CD14-positive monocyte (primary cell): ENCODE results near the gene CDKN2B-AS1. TPM values are rescaled to one million over a fixed set of nuclear protein-coding genes. Genes with fewer than 3 reads are reported as not detected.
"Not testable (repeated sequence)": the region's sequence is repeated elsewhere in the genome, so short reads cannot be mapped to it uniquely, and the experiment has no call there.

Experiments used
- DNase-seq, 3 donors: peaks; one replicate each; pipeline ENCODE4 v3.0.0-alpha.2; 2011 to 2022
- H2AFZ ChIP-seq: 2 replicates; pipeline ENCODE4 v1.6.0; 2012; ENCODE audit warnings: mild to moderate bottlenecking, low read depth, low read length, inconsistent platforms; ENCODE audit not compliant: insufficient read depth, poor library complexity, severe bottlenecking
- H3K27ac ChIP-seq, 2 donors: 1 replicate in 1 of 2; 2 replicates in 1 of 2; pipeline ENCODE4 v1.5.1; 2012 to 2013; ENCODE audit warnings: low read length in 2 of 2, control low read depth in 1 of 2, inconsistent platforms in 1 of 2, low read depth in 1 of 2, mild to moderate bottlenecking in 1 of 2
- H3K27me3 ChIP-seq, 2 donors: one replicate each; pipeline versions ENCODE4 v1.6.0 to v1.6.1; 2011 to 2013; ENCODE audit warnings: low read length in 2 of 2; ENCODE audit not compliant: control insufficient read depth in 2 of 2, insufficient read depth in 2 of 2
- H3K36me3 ChIP-seq, 2 donors: replicated peaks in 1 of 2; 1 replicate in 1 of 2; 2 replicates in 1 of 2; pipeline versions ENCODE4 v1.5.1 to v1.6.1; 2012 to 2013; ENCODE audit warnings: low read length in 2 of 2, control low read depth in 1 of 2, inconsistent platforms in 1 of 2, mild to moderate bottlenecking in 1 of 2; ENCODE audit not compliant: insufficient read depth in 2 of 2, control insufficient read depth in 1 of 2
- H3K4me1 ChIP-seq, 2 donors: 1 replicate in 1 of 2; 2 replicates in 1 of 2; pipeline versions ENCODE4 v1.5.1 to v1.6.1; 2012 to 2013; ENCODE audit warnings: low read length in 2 of 2, control low read depth in 1 of 2, inconsistent platforms in 1 of 2, mild to moderate bottlenecking in 1 of 2, moderate library complexity in 1 of 2; ENCODE audit not compliant: insufficient read depth in 2 of 2, control insufficient read depth in 1 of 2
- H3K4me2 ChIP-seq: replicated peaks from 2 replicates; pipeline ENCODE3; 2012; ENCODE audit warnings: low read length, moderate library complexity, mild to moderate bottlenecking; ENCODE audit not compliant: poor library complexity, severe bottlenecking; ENCODE audit errors: extremely low read depth
- H3K4me3 ChIP-seq, 3 experiments: fragments of 200-600 bp in 1 of 3; sonication (generic) in 1 of 3; replicated peaks in 1 of 3; 1 replicate in 2 of 3; 2 replicates in 1 of 3; pipeline ENCODE4 v1.5.1; 2011 to 2013; ENCODE audit warnings: low read length in 3 of 3, mild to moderate bottlenecking in 3 of 3, control low read depth in 2 of 3, low read depth in 2 of 3, inconsistent platforms in 1 of 3, moderate library complexity in 1 of 3
- H3K79me2 ChIP-seq: 2 replicates; pipeline ENCODE4 v1.6.0; 2012; ENCODE audit warnings: mild to moderate bottlenecking, control low read depth, inconsistent platforms, low read length, moderate library complexity; ENCODE audit not compliant: insufficient read depth
- H3K9ac ChIP-seq: 2 replicates; pipeline ENCODE4 v1.6.0; 2017; ENCODE audit warnings: low read length, mild to moderate bottlenecking; ENCODE audit not compliant: insufficient read depth, poor library complexity, severe bottlenecking
- H3K9me3 ChIP-seq, 2 donors: replicated peaks in 1 of 2; 1 replicate in 1 of 2; 2 replicates in 1 of 2; pipeline versions ENCODE4 v1.5.1 to v1.6.1; 2012 to 2013; ENCODE audit warnings: low read length in 2 of 2, control low read depth in 1 of 2; ENCODE audit not compliant: control insufficient read depth in 1 of 2, insufficient read depth in 1 of 2
- H4K20me1 ChIP-seq: 2 replicates; pipeline ENCODE4 v1.6.0; 2012; ENCODE audit warnings: mild to moderate bottlenecking, low read length, control low read depth, moderate library complexity; ENCODE audit not compliant: insufficient read depth
- H3K27ac Mint-ChIP-seq, 7 donors: one replicate each; pipeline ENCODE4 v1.8.0; 2020; ENCODE audit warnings: mild to moderate bottlenecking in 7 of 7, mixed read lengths in 7 of 7, moderate library complexity in 6 of 7, inconsistent platforms in 2 of 7
- H3K27me3 Mint-ChIP-seq, 3 donors: one replicate each; pipeline ENCODE4 v1.8.0; 2021 to 2022; ENCODE audit warnings: low read depth in 3 of 3, mild to moderate bottlenecking in 3 of 3, mixed read lengths in 3 of 3, moderate library complexity in 3 of 3, inconsistent platforms in 1 of 3
- H3K36me3 Mint-ChIP-seq, 2 donors: one replicate each; pipeline ENCODE4 v1.8.0; 2020; ENCODE audit warnings: mixed read lengths in 2 of 2, inconsistent platforms in 1 of 2, mild to moderate bottlenecking in 1 of 2
- H3K4me1 Mint-ChIP-seq: one replicate; pipeline ENCODE4 v1.8.0; 2020; ENCODE audit warnings: mild to moderate bottlenecking, mixed read lengths
- H3K4me3 Mint-ChIP-seq, 2 donors: one replicate each; pipeline ENCODE4 v1.8.0; 2020; ENCODE audit warnings: mild to moderate bottlenecking in 2 of 2, mixed read lengths in 2 of 2, moderate library complexity in 1 of 2
- H3K9me3 Mint-ChIP-seq, 7 donors: one replicate each; pipeline ENCODE4 v1.8.0; 2020 to 2022; ENCODE audit warnings: mixed read lengths in 7 of 7, mild to moderate bottlenecking in 6 of 7, moderate library complexity in 6 of 7, inconsistent platforms in 2 of 7
- CTCF ChIP-seq: fragments of 200-600 bp; IDR thresholded peaks from one replicate; pipeline ENCODE4 v1.8.0; 2022; ENCODE audit warnings: antibody characterized with exemption, mild to moderate bottlenecking
- WGBS: methylation state at CpG from one replicate; pipeline ENCODE4 v1.1.5; 2013; ENCODE audit warnings: missing lambda C conversion rate; ENCODE audit not compliant: insufficient coverage; 5-methylcytosine and 5-hydroxymethylcytosine counted together
- intact Hi-C, 2 donors: fragments of 100-400 bp; cut with micrococcal nuclease; formaldehyde crosslinking; loops; one replicate each; pipeline versions ENCODE4 v1.15.0 to v1.15.1; 2023
- polyA plus RNA-seq, 3 donors: library from polyadenylated mRNA; depleted of rRNA in 1 of 3; unstranded in 2 of 3; stranded (reverse) in 1 of 3; fragments of 300-500 nt in 2 of 3; fragments of >200 nt in 1 of 3; fragmentation: Illumina TruSeq in 2 of 3; gene quantifications; 1 replicate in 2 of 3; 2 replicates in 1 of 3; pipeline ENCODE4 v1.2.3, GENCODE V29; 2012 to 2021

The CDKN2B-AS1 gene
- polyA plus RNA-seq, 3 donors = 0.35 to 0.55 (median 0.50) TPM

- H3K27me3 ChIP-seq = peaks cover 21 to 54% of the 10 kb centered on the region in 2 donors
- Mint-ChIP-seq H3K4me3 (no peak overlapping the region), H3K4me1 (no peaks in the 10 kb centered on the region), H3K27me3 (peaks cover 30 to 41% (median 37%) of the 10 kb centered on the region in 3 donors), H3K9me3 (peaks cover 0 to 13% (median 12%) of the 10 kb centered on the region in 7 donors), H3K27ac (no peak overlapping the region), H3K36me3 (peaks cover 0 to 4% of the 10 kb centered on the region in 2 donors)
- no CpG with 5 or more reads among the region's 2 CpGs for WGBS
- H3K4me1 ChIP-seq = no peaks in the 10 kb centered on the region
- H3K36me3 ChIP-seq = no peaks in the 10 kb centered on the region
- no peak overlapping the region for H3K4me3 ChIP-seq
- DNase-seq = no peak
- H3K79me2 ChIP-seq = no peaks in the 10 kb centered on the region
- no peak overlapping the region for H3K27ac ChIP-seq
- no peak overlapping the region for H3K4me2 ChIP-seq
- H3K9me3 ChIP-seq = no peaks in the 10 kb centered on the region
- H2AFZ ChIP-seq = no peak overlapping the region
- TF ChIP-seq CTCF = no peak
- H4K20me1 ChIP-seq = no peaks in the 10 kb centered on the region
- no peak overlapping the region for H3K9ac ChIP-seq
- intact Hi-C loops = no loop called here
These were observed 35.8 kb upstream of the CDKN2B-AS1 start for GRCh38 chr9:21958833-21959232.

DNA sequence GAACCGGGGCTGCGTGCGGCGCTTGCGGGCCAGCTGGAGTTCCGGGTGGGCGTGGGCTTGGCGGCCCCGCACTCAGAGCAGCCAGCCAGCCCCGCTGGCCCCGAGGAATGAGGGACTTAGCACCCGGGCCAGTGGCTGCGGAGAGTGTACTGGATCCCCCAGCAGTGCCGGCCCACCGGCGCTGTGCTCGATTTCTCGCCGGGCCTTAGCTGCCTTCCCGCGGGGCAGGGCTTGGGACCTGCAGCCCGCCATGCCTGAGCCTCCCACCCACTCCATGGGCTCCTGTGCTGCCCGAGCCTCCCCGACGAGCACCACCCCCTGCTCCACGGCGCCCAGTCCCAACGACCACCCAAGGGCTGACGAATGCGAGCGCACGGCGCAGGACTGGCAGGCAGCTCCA, 35.3 kb upstream of the CDKN2B-AS1 start:
- H3K4me3 Mint-ChIP-seq, H3K9me3 ChIP-seq, H3K9ac ChIP-seq, H2AFZ ChIP-seq, H3K36me3 Mint-ChIP-seq, H3K27ac Mint-ChIP-seq, H3K27ac ChIP-seq, H3K4me2 ChIP-seq, H3K36me3 ChIP-seq, DNase-seq, H3K4me1 Mint-ChIP-seq, H3K4me3 ChIP-seq, H3K4me1 ChIP-seq, intact Hi-C loops, H4K20me1 ChIP-seq, H3K79me2 ChIP-seq: not testable (repeated sequence)
- H3K27me3 ChIP-seq = peaks cover 26 to 58% of the 10 kb centered on the region in 2 donors
- 93% methylated on average over 23 of the region's 33 CpGs for WGBS
- H3K9me3 Mint-ChIP-seq = peaks cover under 1 to 15% (median 14%) of the 10 kb centered on the region in 7 donors
- peaks cover 33 to 44% (median 40%) of the 10 kb centered on the region in 3 donors for H3K27me3 Mint-ChIP-seq
